A549 (cell line): ENCODE measurements around the gene RARB. TPM values are rescaled to one million over a fixed set of nuclear protein-coding genes. Genes with fewer than 3 reads are reported as not detected.

Experiments
- ATAC-seq, 2 experiments: fragments of 200-7000 bp in 1 of 2; fragments of >200 bp in 1 of 2; cut with Nextera tagmentation in 1 of 2; cut with Tn5 transposase in 1 of 2; 3 replicates each; pipeline versions ENCODE4 v1.8.0 to v1.9.1; 2018 to 2020; ENCODE audit warnings: mild to moderate bottlenecking in 1 of 2, moderate library complexity in 1 of 2
- CTCF ChIA-PET: fragments of 300-600 bp; sonication (Branson Sonifier 250); formaldehyde crosslinking; extraction: SDS; loops from one replicate; lab custom pipeline; 2021; ENCODE audit warnings: antibody characterized with exemption, inconsistent platforms; lab: Yijun Ruan, JAX
- POLR2A ChIA-PET: fragments of 350-600 bp; formaldehyde crosslinking; extraction: SDS; loops from one replicate; lab custom pipeline; 2021; ENCODE audit warnings: antibody characterized with exemption, inconsistent platforms; lab: Yijun Ruan, JAX
- DNase-seq, 2 experiments: peaks; one replicate each; pipeline versions ENCODE4 v3.0.0 to v3.0.0-alpha.2; 2011 to 2016; ENCODE audit warnings: low read depth in 1 of 2, low spot score in 1 of 2
- FAIRE-seq: peaks from 2 replicates; lab custom pipeline; 2011; peaks lifted over from hg19 to GRCh38; lab: Jason Lieb, UNC
- H3K27ac ChIP-seq, 2 experiments: fragments of >200 bp; sonication (Bioruptor Twin); formaldehyde crosslinking; 3 replicates each; pipeline ENCODE4 v1.5.1; 2016 to 2017
- H3K4me1 ChIP-seq: fragments of >200 bp; sonication (Bioruptor Twin); formaldehyde crosslinking; 3 replicates; pipeline ENCODE4 v1.6.1; 2016
- H3K4me2 ChIP-seq: fragments of >200 bp; sonication (Bioruptor Twin); formaldehyde crosslinking; 3 replicates; pipeline ENCODE4 v1.6.1; 2016
- H3K4me3 ChIP-seq: fragments of >200 bp; sonication (Bioruptor Twin); formaldehyde crosslinking; 3 replicates; pipeline ENCODE4 v1.5.1; 2016
- H3K9me3 ChIP-seq: fragments of >200 bp; sonication (Bioruptor Twin); formaldehyde crosslinking; 3 replicates; pipeline ENCODE4 v1.6.1; 2016
- BCL3 ChIP-seq: fragments of >200 bp; sonication (Bioruptor Twin); formaldehyde crosslinking; IDR thresholded peaks from 3 replicates; pipeline ENCODE4 v1.6.1; 2016
- BHLHE40 ChIP-seq: IDR thresholded peaks from 2 replicates; pipeline ENCODE4 v1.6.1; 2012; ENCODE audit warnings: low read depth, low read length, inconsistent platforms
- HDAC2 ChIP-seq: fragments of 200-600 bp; sonication (generic); IDR thresholded peaks from 2 replicates; pipeline ENCODE4 v1.6.1; 2016
- HEYL ChIP-seq: fragments of 250-450 bp; sonication (Bioruptor Pico); IDR thresholded peaks from 2 replicates; pipeline ENCODE4 v1.8.0; 2021; ENCODE audit warnings: mild to moderate bottlenecking, moderate library complexity
- PBX3 ChIP-seq: IDR thresholded peaks from 2 replicates; pipeline ENCODE4 v1.6.1; 2012
- RAD21 ChIP-seq, 2 experiments: fragments of >200 bp in 1 of 2; sonication (Bioruptor Twin) in 1 of 2; formaldehyde crosslinking in 1 of 2; IDR thresholded peaks in 1 of 2; conservative IDR thresholded peaks in 1 of 2; 2 replicates in 1 of 2; 3 replicates in 1 of 2; pipeline ENCODE4 v1.6.1; 2012 to 2018; ENCODE audit warnings: inconsistent platforms in 1 of 2
- REST ChIP-seq: fragments of 200-600 bp; sonication (generic); IDR thresholded peaks from 2 replicates; pipeline ENCODE4 v1.6.1; 2016; ENCODE audit warnings: antibody characterized with exemption, mild to moderate bottlenecking, moderate library complexity
- RFX5 ChIP-seq: fragments of 450-650 bp; IDR thresholded peaks from 2 replicates; pipeline ENCODE4 v1.7.1; 2014; ENCODE audit warnings: antibody characterized with exemption, mild to moderate bottlenecking, moderate library complexity
- SMC3 ChIP-seq: fragments of >200 bp; sonication (Bioruptor Twin); formaldehyde crosslinking; IDR thresholded peaks from 3 replicates; pipeline ENCODE4 v1.6.1; 2018; ENCODE audit warnings: inconsistent platforms
- SREBF2 ChIP-seq: fragments of 450-650 bp; IDR thresholded peaks from 2 replicates; pipeline ENCODE4 v1.6.1; 2014; ENCODE audit warnings: mild to moderate bottlenecking, moderate library complexity
- TFCP2L1 ChIP-seq: fragments of 250-450 bp; sonication (Bioruptor Pico); IDR thresholded peaks from 2 replicates; pipeline ENCODE4 v1.5.0; 2021; ENCODE audit warnings: mild to moderate bottlenecking
- ZC3H11A ChIP-seq: fragments of 450-650 bp; IDR thresholded peaks from 2 replicates; pipeline ENCODE4 v1.6.1; 2014; ENCODE audit warnings: antibody characterized with exemption, mild to moderate bottlenecking
- ZFP36 ChIP-seq: fragments of 450-650 bp; IDR thresholded peaks from 2 replicates; pipeline ENCODE4 v1.6.1; 2014; ENCODE audit warnings: borderline replicate concordance; ENCODE audit not compliant: partially characterized antibody
- ZNF302 ChIP-seq: fragments of 250-450 bp; sonication (Bioruptor Pico); IDR thresholded peaks from 2 replicates; pipeline ENCODE4 v1.9.0; 2021; ENCODE audit warnings: inconsistent platforms, mild to moderate bottlenecking, moderate library complexity
- ZSCAN20 ChIP-seq: fragments of 250-450 bp; sonication (Bioruptor Pico); IDR thresholded peaks from 2 replicates; pipeline ENCODE4 v1.8.0; 2022; ENCODE audit warnings: mild to moderate bottlenecking, moderate library complexity
- WGBS: methylation state at CpG from one replicate; pipeline ENCODE4 v1.1.6; 2017; ENCODE audit errors: missing lambda C conversion rate; 5-methylcytosine and 5-hydroxymethylcytosine counted together
- polyA plus RNA-seq, 4 experiments: library from polyadenylated mRNA; depleted of rRNA in 3 of 4; stranded (reverse); fragments of >200 nt; fragmentation: RNase III in 1 of 4; extraction: RNeasy Plus Mini Kit Qiagen cat#74134 plus additional on column Dnase treatment in 1 of 4; gene quantifications; 2 replicates in 3 of 4; 3 replicates in 1 of 4; pipeline ENCODE4 v1.2.3, GENCODE V29; 2011 to 2017

The RARB gene
- polyA plus RNA-seq, 2 of the 4 experiments (the other 2 are of a cell fraction), result 24.5 to 30.8 TPM

GRCh38 chr3:25533399-25533798 is 105.3 kb downstream of the RARB start (continued):
- TF ChIP-seq REST, result no peak
- no peak for TF ChIP-seq HEYL (CRISPR knock-in tag)
- no peak for TF ChIP-seq BCL3
- TF ChIP-seq RFX5, result no peak
- TF ChIP-seq ZC3H11A, result no peak
- TF ChIP-seq SMC3, result no peak
- TF ChIP-seq, all 56 proteins: peak for 0

- DNase-seq (no peak), ATAC-seq (peak in 1 of 2 experiments; percentile 40; a peak in 2 of 6 replicates), FAIRE-seq (no peak)
- H3K4me2 ChIP-seq, result peak overlapping the region; percentile 35
- H3K9me3 ChIP-seq, result peaks cover 6% of the 10 kb centered on the region; the same call in 2 of the 3 replicates
- TF ChIP-seq SREBF2 (no peak), BHLHE40 (no peak), ZNF302 (CRISPR knock-in tag) (no peak), HDAC2 (no peak), ZSCAN20 (CRISPR knock-in tag) (no peak)
- ChIA-PET POLR2A (no interaction called here), CTCF (no interaction called here)
- no peak overlapping the region for H3K4me3 ChIP-seq
- H3K27ac ChIP-seq, result no peak overlapping the region
- peaks cover 13% of the 10 kb centered on the region for H3K4me1 ChIP-seq
- 56% methylated on average over 1 of the region's 1 CpG for WGBS
These were observed 105.9 kb downstream of the RARB start for GRCh38 chr3:25534007-25534406.

- CTCF ChIA-PET, result no interaction called here
- FAIRE-seq, result no peak
These were observed 108.7 kb downstream of the RARB start for GRCh38 chr3:25536521-25537391.

More at GRCh38 chr3:25536521-25537391, 108.7 kb downstream of the RARB start:
- no peak for DNase-seq
- Histone ChIP-seq H3K4me3 (no peak overlapping the region), H3K4me1 (peaks cover 13% of the 10 kb centered on the region), H3K27ac (no peak overlapping the region), H3K9me3 (peaks cover 6% of the 10 kb centered on the region; the same call in 2 of the 3 replicates), H3K4me2 (no peak overlapping the region)
- POLR2A ChIA-PET, result no interaction called here
- ATAC-seq, result no peak
- TF ChIP-seq PBX3, result no peak
- no peak for TF ChIP-seq ZFP36
- TF ChIP-seq RAD21 (conservative IDR thresholded peaks at IDR 0.05 in 1 of 2, IDR thresholded peaks at IDR 0.05 in 1 of 2), result no peak
- TF ChIP-seq TFCP2L1 (CRISPR knock-in tag), result no peak
- 88% methylated on average over 7 of the region's 7 CpGs for WGBS
